ENCODE data around the gene KIRREL3. TPM values are rescaled to one million over a fixed set of nuclear protein-coding genes. Genes with fewer than 3 reads are reported as not detected.

The KIRREL3 gene
- total and polyA plus RNA-seq, 2 of the 4 experiments (the other 2 are of a cell fraction), result 10.9 to 15.9 TPM

- H3K27me3 ChIP-seq (ENCODE audit: control insufficient read depth, insufficient read depth, low read length), result peaks cover 2% of the 10 kb centered on the region; the same call in 1 of the 2 replicates
- H2BK5ac ChIP-seq (ENCODE audit: low read depth, low read length, poor library complexity, severe bottlenecking), result no peak overlapping the region
- no peak overlapping the region for H3K27ac ChIP-seq (ENCODE audit: insufficient read depth, low read length)
- no peaks in the 10 kb centered on the region for H3K79me1 ChIP-seq (ENCODE audit: low read depth in 1 of 2, low read length in 2 of 2)
- no peak overlapping the region for H3K18ac ChIP-seq (ENCODE audit: low read depth, low read length)
- no peaks in the 10 kb centered on the region for H3K9me3 ChIP-seq (ENCODE audit: control insufficient read depth, insufficient read depth, low read length)
- H3K14ac ChIP-seq (replicated peaks; ENCODE audit: low read depth, low read length), result no peak overlapping the region
- no peak overlapping the region for H2BK120ac ChIP-seq (ENCODE audit: low read depth, low read length)
- no peak overlapping the region for H4K8ac ChIP-seq (ENCODE audit: low read depth in 2 of 2, low read length in 2 of 2)
- in situ Hi-C loops (cut with MboI; ENCODE audit: low sequenced_read_pairs), result no loop called here
- H2BK20ac ChIP-seq (ENCODE audit: low read depth, low read length), result no peak overlapping the region
- no TSS peak for BruUV-seq (replicated peaks)
- no peak for TF ChIP-seq POLR2A (IDR thresholded peaks at IDR 0.05; ENCODE audit: low read depth, low read length)
- no peak for TF ChIP-seq CHD1 (IDR thresholded peaks at IDR 0.05; ENCODE audit: low read depth, low read length)
- no peak for TF ChIP-seq RFX5 (IDR thresholded peaks at IDR 0.05; ENCODE audit: low read depth, low read length)
- no peak overlapping the region for H3K4me3 ChIP-seq (ENCODE audit: insufficient read depth, low read depth, low read length)
- dilution Hi-C loops (cut with HindIII; ENCODE audit: low sequenced_read_pairs, unreplicated experiment), result no loop called here
- no peak overlapping the region for H3K9ac ChIP-seq (ENCODE audit: low read depth, low read length)
- H3K4me2 ChIP-seq (ENCODE audit: low read depth, low read length), result no peak overlapping the region
- DNase-seq (no peak), ATAC-seq (ENCODE audit: low read depth) (no peak)
- ChIA-PET CTCF (interaction anchor here (0.9 kb wide), 1 partner anchor 16 kb away, joined by 3 read pairs; no protein-coding TSS in a partner anchor), POLR2A (ENCODE audit: unreplicated experiment) (no interaction called here)
- no peak overlapping the region; the same call in 1 of the 2 replicates for H2AK5ac ChIP-seq (ENCODE audit: low read depth, low read length)
- WGBS, 2 experiments (ENCODE audit: extremely low coverage in 2 of 2, insufficient read length in 1 of 2), result 63% methylated on average over 2 of the region's 8 CpGs; no CpG with 5 or more reads in 1 of the 2 experiments
- intact Hi-C loops (cut with micrococcal nuclease), result no loop called here
- no peak overlapping the region for H2AK9ac ChIP-seq (replicated peaks; ENCODE audit: low read depth, low read length, poor library complexity)
- no peak overlapping the region for H4K5ac ChIP-seq (ENCODE audit: low read depth, low read length)
- H3K9me1 ChIP-seq (ENCODE audit: insufficient read depth, low read length), result 0 out of 2 replicates have a peak, but pooled peaks cover 2% of the 10 kb centered on the region
- H2BK15ac ChIP-seq (ENCODE audit: low read depth, low read length), result no peak overlapping the region
- H2AFZ ChIP-seq (replicated peaks; ENCODE audit: low read length, poor library complexity), result no peak overlapping the region
- H4K20me1 ChIP-seq (ENCODE audit: insufficient read depth, low read length), result no peaks in the 10 kb centered on the region
- H3K4me1 ChIP-seq (ENCODE audit: control insufficient read depth, insufficient read depth, low read length), result no peaks in the 10 kb centered on the region
- H3K4ac ChIP-seq (ENCODE audit: low read depth, low read length), result no peak overlapping the region
- no peak overlapping the region for H3K56ac ChIP-seq (ENCODE audit: extremely low read depth, insufficient read depth, low read length)
- H4K91ac ChIP-seq (ENCODE audit: insufficient read depth, low read depth, low read length), result no peak overlapping the region
- H3K23ac ChIP-seq (ENCODE audit: low read depth, low read length), result no peak overlapping the region
- no peaks in the 10 kb centered on the region for H3K36me3 ChIP-seq (ENCODE audit: control insufficient read depth, insufficient read depth, low read length)
Measured at GRCh38 chr11:126496576-126497337, 503.8 kb downstream of the KIRREL3 start.

All from IMR-90 (cell line).